ENCODE data around the gene NPAS3. TPM values are rescaled to one million over a fixed set of nuclear protein-coding genes. Genes with fewer than 3 reads are reported as not detected.

Gene NPAS3
- total RNA-seq, 4 donors from 2014 or later: 4.0 to 12.2 (median 5.6) TPM

DNA sequence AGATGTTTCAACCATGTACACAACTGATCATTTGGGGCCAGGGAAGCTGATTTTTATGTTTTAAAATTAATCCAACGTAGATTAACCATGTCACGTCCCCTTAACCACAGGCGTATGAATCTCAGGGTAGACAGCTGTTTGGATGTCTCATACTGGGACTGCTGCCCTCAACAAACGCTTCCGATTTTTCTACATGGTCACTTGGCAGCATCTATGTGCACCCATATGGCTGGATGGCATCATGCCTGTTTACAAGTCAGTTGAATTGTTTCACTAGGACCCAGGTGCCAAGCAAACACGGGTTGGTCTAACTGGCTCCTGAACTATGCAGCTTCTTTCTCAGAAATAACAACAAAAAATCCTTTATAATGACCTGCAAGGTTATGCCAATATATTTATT lies 393.8 kb downstream of the NPAS3 start:
- WGBS, 2 donors: 86 to 92% methylated on average over 6 of the region's 6 CpGs
- intact Hi-C loops (cut with DNase I): no loop called here

DNA sequence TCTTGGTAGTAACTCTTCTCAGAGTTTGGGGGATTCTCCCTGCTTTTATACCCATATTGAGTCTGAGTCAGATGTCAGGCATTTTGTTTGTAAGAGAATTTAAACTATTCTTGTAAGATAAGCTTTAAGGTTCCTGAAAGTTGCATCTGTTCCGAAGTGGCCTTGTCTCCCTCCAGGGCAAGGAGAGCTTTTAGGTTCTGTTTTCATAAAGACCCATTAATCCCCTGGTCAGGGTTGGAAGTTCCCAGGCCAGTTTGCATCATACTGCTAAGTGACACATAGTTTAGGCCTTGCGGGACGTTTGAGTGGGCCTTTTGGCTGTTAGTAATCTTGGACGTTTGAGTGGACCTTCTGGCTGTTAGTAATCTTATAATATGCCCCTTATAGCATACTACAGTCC lies 396.7 kb downstream of the NPAS3 start:
- Histone ChIP-seq H3K9me3 (no peaks in the 10 kb centered on the region), H3K27me3 (no peaks in the 10 kb centered on the region), H3K36me3 (no peaks in the 10 kb centered on the region), H3K4me1 (no peaks in the 10 kb centered on the region), H3K4me3 (replicated peaks in 1 of 3) (no peak overlapping the region), H3K27ac (no peak overlapping the region)
- no peak for TF ChIP-seq POLR2A (IDR thresholded peaks at IDR 0.05)
- TF ChIP-seq CTCF (IDR thresholded peaks at IDR 0.05): no peak
- intact Hi-C loops (cut with DNase I): no loop called here
- 61 to 67% methylated on average over 4 of the region's 4 CpGs for WGBS, 2 donors
- no peak for DNase-seq

More for the DNA sequence above, 393.8 kb downstream of the NPAS3 start:
- H3K4me1 ChIP-seq: no peaks in the 10 kb centered on the region
- no peak for TF ChIP-seq POLR2A (IDR thresholded peaks at IDR 0.05)
- no peak for TF ChIP-seq CTCF (IDR thresholded peaks at IDR 0.05)
- no peaks in the 10 kb centered on the region for H3K36me3 ChIP-seq
- no peaks in the 10 kb centered on the region for H3K9me3 ChIP-seq
- no peak overlapping the region for H3K4me3 ChIP-seq (replicated peaks in 1 of 3)
- H3K27ac ChIP-seq: no peak overlapping the region
- H3K27me3 ChIP-seq: no peaks in the 10 kb centered on the region
- no peak for DNase-seq

GRCh38 chr14:33342299-33342974 lies 403.8 kb downstream of the NPAS3 start:
- no peaks in the 10 kb centered on the region for H3K4me1 ChIP-seq
- no peaks in the 10 kb centered on the region for H3K27me3 ChIP-seq
- intact Hi-C loops (cut with DNase I): no loop called here
- DNase-seq: no peak
- TF ChIP-seq POLR2A (IDR thresholded peaks at IDR 0.05) (no peak), CTCF (IDR thresholded peaks at IDR 0.05) (no peak)
- H3K9me3 ChIP-seq: no peaks in the 10 kb centered on the region
- H3K36me3 ChIP-seq: no peaks in the 10 kb centered on the region
- H3K27ac ChIP-seq: no peak overlapping the region
- H3K4me3 ChIP-seq (replicated peaks in 1 of 3): no peak overlapping the region
- WGBS, 2 donors: 83 to 87% methylated on average over 3 of the region's 3 CpGs

DNA sequence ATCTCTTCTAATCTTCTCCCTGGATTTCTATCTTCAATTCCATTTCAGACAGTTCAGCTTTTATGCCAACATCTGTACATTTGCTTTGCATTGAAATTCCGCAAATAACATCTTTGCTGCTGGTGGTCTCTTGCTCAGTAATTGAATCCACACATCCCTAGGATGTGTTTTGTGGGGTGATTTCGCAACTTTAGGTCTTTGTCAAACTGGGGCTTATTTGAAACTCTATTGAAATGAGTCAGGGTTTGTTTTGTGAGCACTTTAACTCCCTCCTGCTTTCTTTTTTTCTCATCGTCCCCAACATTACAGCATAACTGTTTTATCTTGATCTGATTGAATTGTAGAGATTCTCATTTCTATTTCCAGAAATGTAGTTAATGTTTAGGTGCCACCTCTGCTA lies 404.3 kb downstream of the NPAS3 start:
- intact Hi-C loops (cut with DNase I): no loop called here
- H3K27me3 ChIP-seq: no peaks in the 10 kb centered on the region
- no peaks in the 10 kb centered on the region for H3K4me1 ChIP-seq
- no peak overlapping the region for H3K4me3 ChIP-seq (replicated peaks in 1 of 3)
- no peaks in the 10 kb centered on the region for H3K36me3 ChIP-seq
- 88 to 95% methylated on average over 3 of the region's 3 CpGs for WGBS, 2 donors
- TF ChIP-seq CTCF (IDR thresholded peaks at IDR 0.05) (no peak), POLR2A (IDR thresholded peaks at IDR 0.05) (no peak)
- DNase-seq: no peak
- H3K27ac ChIP-seq: no peak overlapping the region
- no peaks in the 10 kb centered on the region for H3K9me3 ChIP-seq

- H3K9me3 ChIP-seq: no peaks in the 10 kb centered on the region
- no peaks in the 10 kb centered on the region for H3K36me3 ChIP-seq
- intact Hi-C loops (cut with DNase I): no loop called here
- no peak overlapping the region for H3K27ac ChIP-seq
- H3K27me3 ChIP-seq: no peaks in the 10 kb centered on the region
- DNase-seq: no peak
- no peak overlapping the region for H3K4me3 ChIP-seq (replicated peaks in 1 of 3)
- 90 to 98% methylated on average over 1 of the region's 1 CpG for WGBS, 2 donors
- TF ChIP-seq CTCF (IDR thresholded peaks at IDR 0.05): no peak
- TF ChIP-seq POLR2A (IDR thresholded peaks at IDR 0.05): no peak
- no peaks in the 10 kb centered on the region for H3K4me1 ChIP-seq
These were observed 409.1 kb downstream of the NPAS3 start for GRCh38 chr14:33347796-33348195.
